NCI-H526 (cell line): ENCODE measurements around the gene CD82.
"Not testable (repeated sequence)": the region's sequence is repeated elsewhere in the genome, so short reads cannot be mapped to it uniquely, and the experiment has no call there.

Experiments
- DNase-seq, 2 experiments: peaks; one replicate each; lab custom pipeline; 2025; lab: John Stamatoyannopoulos, UW

CD82 gene

DNA sequence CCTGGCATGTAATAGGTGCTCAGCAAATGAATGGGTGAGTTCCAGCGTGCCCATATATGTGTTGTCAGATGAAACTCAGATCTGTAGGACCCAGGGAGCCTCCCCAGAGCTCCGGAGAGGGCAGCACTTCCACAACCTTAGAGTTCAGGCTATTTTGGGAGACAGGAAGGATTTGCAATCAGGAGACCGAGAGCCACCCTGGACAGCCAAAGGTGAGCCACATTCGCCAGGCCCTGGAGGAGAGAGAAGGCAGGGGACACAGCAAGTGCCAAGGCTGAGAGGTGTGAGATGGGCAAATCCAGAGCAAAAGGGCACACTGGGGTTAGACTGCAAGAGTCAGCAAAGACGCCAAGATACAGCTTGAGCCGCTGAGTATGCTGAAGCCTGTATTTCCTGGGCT lies 66.4 kb downstream of the CD82 start:
- no peak for DNase-seq

DNA sequence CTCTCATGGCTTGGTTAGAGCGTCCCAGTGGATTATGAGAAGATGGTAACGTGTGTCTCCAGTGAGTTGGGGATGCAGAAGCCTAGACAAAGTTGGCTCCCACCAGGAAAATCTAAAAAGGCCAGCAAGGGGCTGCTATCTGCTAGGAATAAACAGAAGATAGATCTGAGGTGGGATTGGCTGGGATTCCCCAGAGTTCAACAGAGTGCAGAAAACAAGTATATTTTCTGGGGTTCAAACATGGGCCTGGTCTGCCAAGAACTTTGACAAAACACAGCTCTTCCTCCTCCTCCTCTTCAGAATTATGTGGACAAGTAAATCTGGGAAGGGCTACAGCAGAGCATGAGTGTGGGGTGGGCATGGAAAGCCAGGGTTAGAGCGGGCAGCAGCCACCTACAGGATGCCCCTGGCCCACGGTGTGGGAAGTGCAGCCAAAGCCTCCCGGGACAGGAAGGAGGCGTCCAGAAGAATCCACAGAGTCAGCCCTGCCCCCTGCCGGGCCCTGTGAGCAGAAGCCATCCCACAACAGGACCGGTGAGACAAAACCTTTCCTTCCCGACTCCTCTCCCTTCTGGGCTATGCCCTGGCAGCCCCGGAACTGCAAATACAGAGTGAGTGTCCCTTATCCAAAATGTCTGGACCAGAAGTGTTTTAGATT lies 67.1 kb downstream of the CD82 start:
- peak; percentile 9 to 69 for DNase-seq

DNA sequence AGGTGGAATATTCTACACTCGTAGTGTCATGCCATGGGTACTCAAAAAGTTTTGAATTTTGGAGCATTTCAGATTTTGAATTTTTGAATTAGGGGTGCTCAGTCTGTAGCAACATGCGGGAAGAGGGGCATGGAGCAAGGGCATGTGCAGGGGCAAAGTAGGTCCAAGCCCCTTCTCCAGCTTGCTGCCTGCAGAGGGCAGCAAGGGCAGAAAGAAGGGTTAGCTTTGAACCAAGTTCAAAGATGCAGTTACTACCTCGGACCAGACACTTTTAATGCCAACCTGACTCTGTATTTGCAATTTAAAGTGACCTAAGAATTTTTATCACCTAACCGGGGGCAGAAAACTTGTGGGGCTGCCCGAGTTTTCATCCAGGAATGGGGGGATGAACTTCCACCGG lies 68.2 kb downstream of the CD82 start:
- DNase-seq = peak in 1 of 2 experiments; percentile 21

DNA sequence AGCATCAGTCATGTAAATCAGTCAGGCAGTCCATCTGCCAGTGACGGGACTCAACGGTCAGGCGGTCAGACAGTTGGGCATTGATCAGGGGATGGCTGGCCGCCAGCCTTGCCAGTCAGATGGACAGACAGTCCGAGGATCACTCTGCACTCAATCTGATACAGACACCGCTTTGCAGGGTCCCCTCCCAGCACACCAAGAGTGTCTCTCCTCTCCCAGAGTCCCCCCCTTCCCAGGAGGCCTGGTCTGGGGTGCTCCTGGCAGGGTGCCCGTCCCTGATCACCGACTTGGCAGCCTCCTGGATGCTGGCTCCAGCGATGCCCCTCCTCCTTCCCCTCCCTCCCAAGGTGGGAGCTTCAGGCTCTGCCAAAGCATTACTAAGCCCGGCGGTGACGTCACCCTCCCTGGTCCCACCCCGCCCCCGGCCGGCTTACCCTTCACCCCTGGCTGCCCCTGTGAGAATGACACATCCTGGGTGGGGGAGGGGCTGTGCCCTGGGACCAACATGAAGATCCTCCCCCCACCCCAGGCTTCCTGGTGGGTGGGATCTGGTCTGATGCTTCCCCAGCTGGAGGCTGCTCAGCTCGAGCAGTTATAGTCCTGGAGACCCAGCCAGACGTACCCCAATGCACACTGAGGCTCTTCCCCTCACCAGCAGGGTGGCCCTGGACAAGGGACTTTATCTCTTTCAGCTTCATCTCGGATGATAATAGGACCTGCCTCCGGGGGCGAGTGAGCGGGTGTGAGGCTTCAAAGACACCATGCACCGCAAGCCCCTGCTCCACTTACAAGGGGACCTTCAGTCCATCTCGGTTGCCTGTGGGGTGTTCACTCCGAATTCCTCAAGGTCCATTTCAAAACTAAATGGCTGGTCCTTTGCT lies 69.2 kb downstream of the CD82 start:
- DNase-seq = peak in 1 of 2 experiments; percentile 40

DNA sequence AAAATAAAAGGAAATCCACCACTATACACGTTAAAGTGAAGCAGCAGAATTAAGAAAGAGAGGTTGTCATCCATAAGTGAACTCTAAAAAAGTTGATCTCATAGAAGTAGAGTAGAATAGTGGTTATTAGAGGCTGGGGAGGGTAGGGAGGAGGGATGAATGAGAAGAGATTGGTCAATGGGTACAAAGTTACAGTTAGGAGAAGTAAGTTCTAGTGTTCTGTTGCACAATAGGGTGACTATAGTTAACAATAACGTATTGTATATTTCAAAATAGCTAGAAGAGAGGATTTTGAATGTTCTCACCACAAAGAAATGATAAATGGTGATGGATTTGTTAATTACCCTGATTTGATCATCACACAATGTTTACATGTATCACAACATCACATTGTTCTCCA lies 72.0 kb downstream of the CD82 start:
- no peak for DNase-seq

DNA sequence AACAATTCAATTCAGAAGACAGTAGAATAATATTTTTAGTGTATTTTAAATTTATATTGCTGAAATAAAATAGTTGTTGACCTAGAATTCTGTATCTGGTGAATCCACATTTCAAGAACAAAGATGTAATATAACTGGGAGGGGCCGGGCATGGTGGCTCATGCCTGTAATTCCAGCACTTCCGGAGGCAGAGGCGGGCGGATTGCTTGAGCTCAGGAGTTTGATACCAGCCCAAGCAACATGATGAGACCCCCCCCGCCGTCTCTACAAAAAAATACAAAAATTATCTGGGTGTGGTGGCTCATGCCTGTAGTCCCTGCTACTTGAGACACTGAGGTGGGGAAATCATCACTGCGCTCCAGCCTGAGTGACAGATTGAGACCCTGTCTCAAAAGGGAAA lies 72.6 kb downstream of the CD82 start:
- no peak for DNase-seq

DNA sequence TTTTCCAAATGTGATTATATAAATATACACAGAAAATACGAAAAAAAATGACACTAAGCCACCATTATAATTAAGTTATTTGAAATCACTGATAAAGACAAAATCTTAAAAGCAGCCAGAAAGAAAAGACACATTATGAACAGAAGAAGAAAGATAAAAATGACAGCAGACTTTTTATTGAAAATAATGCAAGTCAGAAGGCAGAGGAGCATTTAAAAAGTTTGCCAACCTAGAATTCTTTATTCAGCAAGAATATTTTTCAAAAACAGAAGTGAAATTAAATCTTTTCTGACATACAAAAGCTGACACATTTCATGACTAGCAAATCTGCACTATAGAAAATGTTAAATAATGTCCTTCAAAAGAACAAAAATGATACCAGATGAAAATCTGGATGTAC lies 77.8 kb downstream of the CD82 start:
- DNase-seq = no peak

DNA sequence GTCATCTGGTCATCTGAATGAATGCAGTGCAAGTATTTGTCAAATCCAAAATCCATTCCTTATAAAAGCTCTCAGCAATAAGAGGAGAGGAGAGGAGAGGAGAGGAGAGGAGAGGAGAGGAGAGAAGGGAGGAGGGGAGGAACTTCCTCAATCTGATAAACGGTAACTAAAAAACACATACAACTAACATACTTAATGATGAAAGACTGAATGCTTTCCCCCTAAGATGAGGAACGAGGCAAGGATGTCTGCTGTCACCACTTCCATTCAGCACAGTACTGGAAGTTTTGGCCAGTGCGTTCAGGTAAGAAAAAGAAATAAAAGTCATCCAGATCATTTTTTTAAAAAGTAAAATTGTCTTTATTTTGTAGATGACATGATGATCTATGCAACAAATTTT lies 80.4 kb downstream of the CD82 start:
- no peak for DNase-seq

DNA sequence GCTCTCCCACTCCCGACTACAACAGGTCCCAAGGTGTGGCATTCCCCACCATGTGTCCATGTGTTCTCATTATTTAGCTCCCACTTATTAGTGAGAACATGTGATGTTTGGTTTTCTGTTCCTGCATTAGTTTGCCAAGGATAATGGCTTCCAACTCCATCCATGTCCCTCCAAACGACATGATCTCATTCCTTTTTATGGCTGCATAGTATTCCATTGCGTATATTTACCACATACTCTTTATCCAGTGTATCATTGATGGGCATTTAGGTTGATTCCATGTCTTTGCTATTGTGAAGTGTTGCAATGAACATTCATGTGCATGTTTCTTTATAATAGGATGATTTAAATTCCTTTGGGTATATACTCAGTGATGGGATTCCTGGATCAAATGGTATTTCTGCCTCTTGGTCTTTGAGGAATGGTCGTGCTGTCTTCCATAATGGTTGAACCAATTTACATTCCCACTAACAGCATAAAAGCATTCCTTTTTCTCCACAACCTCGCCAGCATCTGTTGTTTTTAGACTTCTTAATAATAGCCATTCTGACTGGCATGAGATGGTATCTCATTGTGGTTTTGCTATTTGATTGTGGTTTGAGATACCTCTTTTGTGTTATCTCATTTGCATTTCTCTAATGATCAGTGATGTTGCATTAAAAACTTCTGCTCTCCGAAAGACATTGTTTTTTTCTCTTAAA lies 81.9 kb downstream of the CD82 start:
- DNase-seq = peak; percentile 35 to 43

DNA sequence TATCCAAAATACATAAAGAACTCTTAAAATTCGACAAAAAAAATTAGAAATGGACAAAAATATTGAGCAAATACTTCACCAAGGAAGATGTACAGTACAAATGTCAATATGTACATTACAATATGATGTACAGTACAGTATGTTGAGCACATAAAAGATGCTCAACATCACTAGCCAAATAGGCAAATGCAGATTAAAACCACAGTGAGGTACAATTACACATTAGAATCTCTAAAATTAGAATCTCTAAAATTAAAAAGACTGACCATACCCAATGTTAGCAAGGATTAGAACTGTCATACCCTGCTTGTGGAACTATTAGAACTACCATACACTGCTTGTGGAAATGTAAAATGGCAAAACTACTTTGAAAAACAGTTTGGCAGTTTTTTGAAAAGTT lies 82.6 kb downstream of the CD82 start:
- DNase-seq = peak in 1 of 2 experiments; percentile 12

DNA sequence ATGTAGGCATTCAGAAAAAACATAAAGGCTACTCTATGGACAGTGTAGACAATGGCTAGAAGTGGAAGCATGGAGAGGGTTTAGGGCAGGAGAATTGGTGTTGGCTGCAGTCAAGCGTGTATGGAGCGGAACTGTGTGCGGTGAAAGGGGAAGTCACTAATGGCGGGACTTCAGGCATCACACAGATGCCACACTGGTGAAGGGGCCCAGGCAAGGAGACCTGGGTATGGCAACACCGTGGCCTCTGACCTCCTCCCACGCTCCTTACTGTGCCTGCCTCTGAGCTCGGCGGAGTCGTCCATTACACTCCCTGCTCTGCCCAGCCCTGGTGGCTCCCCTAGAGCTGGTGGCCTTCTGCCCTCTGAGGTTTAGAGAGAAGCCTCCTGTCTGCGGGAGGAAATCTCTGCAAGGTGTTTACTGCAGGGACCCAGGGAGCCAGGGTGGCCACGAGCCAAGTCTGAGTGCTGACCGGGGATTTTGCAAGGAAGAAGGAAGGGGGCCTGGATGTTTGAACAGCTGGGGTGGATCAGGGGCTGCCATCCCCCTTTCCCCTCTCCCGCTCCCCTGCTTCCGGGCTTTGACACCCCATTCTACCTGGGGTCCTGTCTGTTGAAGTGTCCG lies 86.2 kb downstream of the CD82 start:
- no peak for DNase-seq

DNA sequence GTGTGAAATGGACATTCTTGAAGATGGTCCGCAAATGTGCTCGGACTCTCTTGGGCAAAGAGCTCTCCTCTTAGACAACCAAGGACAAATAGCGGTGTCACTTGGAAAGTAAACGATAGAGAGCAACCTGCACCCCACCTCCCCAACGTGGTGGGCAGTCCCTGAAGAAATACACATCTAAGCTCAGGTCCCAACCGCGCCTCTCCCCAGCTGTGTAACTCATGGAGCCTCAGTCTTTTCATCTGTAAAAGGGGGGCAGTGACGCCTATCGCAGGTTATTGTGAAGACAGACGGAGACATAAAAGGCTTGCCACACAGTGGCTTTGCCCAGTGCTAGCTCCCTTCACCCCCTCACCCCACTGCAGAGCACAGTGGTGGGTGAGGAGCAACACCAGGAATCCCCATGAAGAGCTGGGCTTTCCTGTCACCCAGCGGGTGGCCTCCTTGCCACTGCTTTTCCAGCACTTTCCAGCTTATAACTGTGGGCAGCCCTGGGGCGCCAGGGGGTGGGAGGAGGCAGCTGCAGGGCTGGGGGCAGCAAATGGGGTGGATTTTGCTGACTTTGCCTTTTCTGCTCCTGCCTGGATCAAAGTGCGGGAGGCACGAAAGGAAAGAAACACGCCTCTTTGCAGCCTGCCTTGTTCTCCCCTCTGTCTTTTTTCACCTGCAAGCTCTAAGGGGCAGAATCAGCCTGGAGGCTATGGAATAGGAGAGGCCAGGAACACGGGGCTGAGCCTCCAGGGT lies 87.6 kb downstream of the CD82 start:
- DNase-seq = no peak

DNA sequence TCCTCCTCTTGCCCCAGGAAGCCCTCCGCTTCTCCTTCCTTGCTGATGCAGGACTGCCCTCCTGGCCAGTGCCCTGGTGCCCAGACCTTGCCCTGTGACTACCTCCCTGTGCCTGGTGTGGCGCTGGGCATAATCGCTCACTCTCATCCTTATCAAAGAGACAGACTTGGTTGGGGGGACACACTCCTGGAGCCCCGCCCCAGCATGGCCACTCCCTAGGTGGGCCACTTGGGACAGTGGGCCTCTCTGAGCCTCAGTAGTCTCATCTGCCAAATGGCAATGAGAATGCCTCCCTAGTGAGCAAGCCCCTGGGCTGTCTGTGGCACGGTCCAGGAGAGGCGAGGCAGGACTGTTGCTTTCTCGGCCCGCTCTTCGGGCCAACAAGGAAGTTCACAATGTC lies 88.6 kb downstream of the CD82 start:
- no peak for DNase-seq

DNA sequence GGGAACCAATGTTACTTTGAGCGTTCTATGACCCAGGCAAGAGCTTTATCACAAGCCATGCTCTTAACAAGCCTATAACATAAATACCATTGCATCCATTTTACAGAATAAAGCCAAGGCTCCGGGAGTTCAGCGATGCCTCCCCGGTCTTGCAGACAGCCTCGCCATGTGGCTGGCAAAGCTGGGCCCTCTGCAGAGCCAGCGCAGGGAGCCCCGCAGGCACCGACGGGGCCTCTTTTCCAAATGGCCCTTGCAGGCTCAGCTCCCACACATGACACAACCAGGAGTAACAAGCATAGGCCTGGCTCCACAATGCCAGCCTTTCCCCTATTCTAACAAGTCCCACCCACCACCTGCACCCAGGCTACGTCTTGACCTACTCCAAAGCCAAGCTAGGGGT lies 89.1 kb downstream of the CD82 start:
- DNase-seq = no peak

DNA sequence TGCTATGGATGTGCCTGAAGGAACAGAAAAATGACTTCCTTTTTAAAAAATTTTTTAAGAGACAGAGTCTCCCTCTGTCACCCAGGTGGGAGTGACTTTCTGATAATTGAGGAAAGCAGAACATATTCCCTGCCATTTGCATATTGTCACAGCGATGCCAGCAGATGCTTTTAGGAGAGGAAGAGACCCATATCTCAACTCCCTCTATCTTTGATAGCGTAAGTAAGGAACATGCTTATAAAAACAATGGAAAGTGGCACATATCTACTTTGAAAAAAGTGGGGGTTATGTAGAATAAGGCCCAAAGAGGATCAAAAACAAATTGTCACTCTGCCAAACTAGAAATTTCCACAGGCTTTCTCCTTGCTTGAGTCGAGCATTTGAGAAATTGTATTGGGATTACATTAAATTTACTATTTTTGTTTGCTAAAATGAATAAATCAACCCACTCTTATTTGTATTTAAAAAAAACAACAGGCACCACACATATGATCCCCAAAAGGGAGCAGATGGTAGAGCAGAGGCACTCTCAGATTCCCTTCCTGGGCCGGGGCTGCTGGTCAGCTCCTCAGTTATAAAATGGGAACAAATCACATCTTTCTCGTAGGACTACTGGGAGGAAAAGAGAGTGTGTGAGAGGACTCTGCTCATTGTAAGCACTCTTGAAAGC lies 92.5 kb downstream of the CD82 start:
- no peak for DNase-seq

DNA sequence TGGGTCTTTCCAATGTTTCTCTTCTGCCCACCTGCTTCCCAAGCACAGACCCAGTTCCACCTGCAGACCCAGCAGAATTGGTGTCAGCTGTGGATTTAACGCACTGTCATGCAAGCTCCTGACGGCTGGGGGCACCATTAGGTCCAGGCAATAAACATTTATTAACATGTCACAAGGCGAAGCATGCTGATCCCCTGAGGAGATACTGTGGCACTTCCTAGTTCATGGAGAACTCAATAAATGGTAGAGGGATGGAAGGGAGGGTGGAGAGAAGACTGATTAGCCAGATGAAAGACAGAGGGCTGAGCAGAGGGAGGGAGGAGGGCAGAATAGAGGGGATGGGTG lies 93.0 kb downstream of the CD82 start:
- DNase-seq = peak in 1 of 2 experiments; percentile 50

DNA sequence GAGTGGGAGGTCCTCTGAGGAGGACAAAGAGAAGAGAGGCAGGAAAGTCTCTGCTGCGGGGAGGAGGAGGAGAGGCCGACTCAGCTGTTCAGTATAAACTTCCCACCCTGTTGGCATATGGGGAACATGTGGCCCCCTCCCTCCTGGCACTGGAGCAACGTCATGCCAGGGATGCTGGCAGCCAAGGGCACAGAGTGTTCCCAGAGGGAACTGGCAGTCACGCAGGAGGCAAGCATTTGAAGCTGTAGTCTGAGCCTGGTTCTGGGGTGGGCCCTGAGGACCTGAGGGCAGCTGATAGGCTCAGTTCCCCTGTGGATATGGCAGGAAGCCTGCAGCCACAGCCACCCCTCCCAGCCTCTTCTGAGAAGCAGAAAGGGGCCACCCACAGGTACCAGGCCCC lies 94.2 kb downstream of the CD82 start:
- DNase-seq = no peak

DNA sequence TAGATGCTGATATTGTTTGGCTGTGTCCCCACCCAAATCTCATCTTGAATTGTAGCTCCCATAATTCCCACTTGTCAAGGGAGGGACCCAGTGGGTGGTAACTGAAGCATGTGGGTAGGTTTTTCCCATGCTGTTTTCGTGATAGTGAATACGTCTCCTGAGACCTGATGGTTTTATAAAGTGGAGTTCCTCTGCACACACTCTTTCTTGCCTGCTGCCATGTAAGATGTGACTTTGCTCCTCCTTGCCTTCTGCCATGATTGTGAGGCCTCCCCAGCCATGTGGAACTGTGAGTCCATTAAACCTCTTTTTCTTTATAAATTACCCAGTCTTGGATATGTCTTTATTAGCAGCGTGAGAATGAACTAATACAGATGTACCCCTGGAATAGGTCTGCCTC lies 95.1 kb downstream of the CD82 start:
- DNase-seq = not testable (repeated sequence)

DNA sequence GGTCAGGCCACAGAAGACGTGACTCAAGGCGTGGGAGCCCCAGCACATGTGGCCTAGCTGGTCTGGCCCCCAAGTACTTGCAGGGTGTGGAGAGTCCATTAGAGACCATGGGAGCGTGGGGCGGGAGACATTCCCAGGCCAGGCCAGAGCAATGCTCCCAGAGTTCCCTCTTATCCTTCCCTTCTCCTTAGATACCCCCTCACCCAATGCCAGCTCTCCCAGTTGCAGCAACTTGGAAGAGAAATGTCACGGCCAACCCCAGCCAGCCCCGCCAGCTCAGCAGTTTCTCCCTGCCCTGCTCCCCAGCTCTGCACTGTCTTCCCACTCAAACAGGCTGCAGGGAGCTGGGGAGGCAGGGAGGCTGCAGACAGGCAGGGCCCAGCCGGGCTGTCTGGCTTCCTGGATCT lies 95.9 kb downstream of the CD82 start:
- no peak for DNase-seq
